ENCODE measurements around the gene FAM241A.

- TF ChIP-seq CTCF (IDR thresholded peaks at IDR 0.05; ENCODE audit: low read length) (no peak), EZH2 (IDR thresholded peaks at IDR 0.05; ENCODE audit: borderline replicate concordance, low read length) (no peak)
These were observed 19.8 kb upstream of the FAM241A start for GRCh38 chr4:112125416-112125815.

All from OCI-LY1 (cell line).